SK-N-SH (cell line): ENCODE measurements around the gene MBD4. TPM values are rescaled to one million over a fixed set of nuclear protein-coding genes. Genes with fewer than 3 reads are reported as not detected.

ENCODE experiments used
- CTCF ChIA-PET: fragments of 300-600, 350-600 bp; formaldehyde crosslinking; extraction: SDS; loops from one replicate; lab custom pipeline; 2021; lab: Yijun Ruan, JAX
- POLR2A ChIA-PET: fragments of 350-600 bp; sonication (Branson Sonifier 250); formaldehyde crosslinking; extraction: SDS; loops from one replicate; lab custom pipeline; 2020; ENCODE audit warnings: antibody characterized with exemption, inconsistent platforms; lab: Yijun Ruan, JAX
- DNase-seq: peaks from one replicate; pipeline ENCODE4 v3.0.0; 2012
- H2AFZ ChIP-seq: fragments of 200-600 bp; sonication (generic); 2 replicates; pipeline ENCODE4 v1.8.1; 2016; ENCODE audit warnings: antibody characterized with exemption, mild to moderate bottlenecking, low read depth
- H3F3A ChIP-seq: fragments of 200-600 bp; sonication (generic); replicated peaks from 2 replicates; pipeline ENCODE3; 2016; ENCODE audit warnings: antibody characterized with exemption, mild to moderate bottlenecking; ENCODE audit not compliant: insufficient read depth
- H3K27ac ChIP-seq, 2 experiments: fragments of 200-500 bp in 1 of 2; fragments of 200-600 bp in 1 of 2; sonication (Bioruptor generic) in 1 of 2; sonication (generic), shearing (Covaris generic) in 1 of 2; 2 replicates each; pipeline versions ENCODE4 v1.5.1 to v1.6.1; 2014 to 2016; ENCODE audit warnings: low read depth in 2 of 2, inconsistent platforms in 1 of 2, low read length in 1 of 2, mild to moderate bottlenecking in 1 of 2, mixed read lengths in 1 of 2
- H3K27me3 ChIP-seq: fragments of 200-600 bp; sonication (generic), shearing (Covaris generic); 2 replicates; pipeline ENCODE4 v1.6.1; 2016; ENCODE audit warnings: mixed run types; ENCODE audit not compliant: insufficient read depth
- H3K36me3 ChIP-seq, 2 experiments: fragments of 200-500 bp in 1 of 2; fragments of 200-600 bp in 1 of 2; sonication (Bioruptor generic) in 1 of 2; sonication (generic) in 1 of 2; replicated peaks in 1 of 2; 2 replicates each; pipeline versions ENCODE3 to v1.5.1; 2014 to 2016; ENCODE audit warnings: low read length in 1 of 2, mild to moderate bottlenecking in 1 of 2; ENCODE audit not compliant: insufficient read depth in 2 of 2, control insufficient read depth in 1 of 2
- H3K4me1 ChIP-seq, 2 experiments: fragments of 200-500 bp in 1 of 2; fragments of 200-600 bp in 1 of 2; sonication (Bioruptor generic) in 1 of 2; sonication (generic), shearing (Covaris generic) in 1 of 2; 2 replicates each; pipeline versions ENCODE4 v1.5.1 to v1.6.1; 2014 to 2016; ENCODE audit warnings: low read depth in 1 of 2, low read length in 1 of 2, mixed run types in 1 of 2; ENCODE audit not compliant: insufficient read depth in 2 of 2, control insufficient read depth in 1 of 2
- H3K4me2 ChIP-seq: fragments of 200-600 bp; sonication (generic), shearing (Covaris generic); 2 replicates; pipeline ENCODE4 v1.6.1; 2017; ENCODE audit warnings: mixed run types
- H3K4me3 ChIP-seq, 2 experiments: fragments of 200-500 bp in 1 of 2; fragments of 200-600 bp in 1 of 2; sonication (Bioruptor generic) in 1 of 2; sonication (generic), shearing (Covaris generic) in 1 of 2; 2 replicates each; pipeline versions ENCODE4 v1.5.1 to v1.8.1; 2014 to 2016; ENCODE audit warnings: low read depth in 2 of 2, inconsistent platforms in 1 of 2, low read length in 1 of 2, mild to moderate bottlenecking in 1 of 2, mixed read lengths in 1 of 2, moderate library complexity in 1 of 2
- H3K79me2 ChIP-seq: fragments of 200-600 bp; sonication (generic); 2 replicates; pipeline ENCODE4 v1.8.1; 2017; ENCODE audit warnings: mild to moderate bottlenecking; ENCODE audit not compliant: insufficient read depth
- H3K9ac ChIP-seq: fragments of 200-600 bp; sonication (generic); 2 replicates; pipeline ENCODE4 v1.6.1; 2017; ENCODE audit warnings: mixed run types
- H3K9me2 ChIP-seq: fragments of 200-600 bp; sonication (generic); 2 replicates; pipeline ENCODE4 v1.6.1; 2017; ENCODE audit warnings: mixed run types
- H3K9me3 ChIP-seq: fragments of 200-600 bp; sonication (generic); 2 replicates; pipeline ENCODE4 v1.6.1; 2017; ENCODE audit warnings: mixed run types, mild to moderate bottlenecking, moderate library complexity
- H4K20me1 ChIP-seq: fragments of 200-600 bp; sonication (generic); 2 replicates; pipeline ENCODE4 v1.6.1; 2017; ENCODE audit warnings: mild to moderate bottlenecking, mixed run types; ENCODE audit not compliant: insufficient read depth
- CHD2 ChIP-seq: fragments of 150-350 bp; IDR thresholded peaks from 2 replicates; pipeline ENCODE4 v1.6.1; 2018; ENCODE audit warnings: low read length; ENCODE audit not compliant: partially characterized antibody
- ELF1 ChIP-seq: IDR thresholded peaks from 2 replicates; pipeline ENCODE4 v1.4.0; 2012
- FOXM1 ChIP-seq: IDR thresholded peaks from 2 replicates; pipeline ENCODE4 v1.4.0; 2012; ENCODE audit warnings: low read depth, mild to moderate bottlenecking
- GABPA ChIP-seq: IDR thresholded peaks from 2 replicates; pipeline ENCODE4 v1.4.0; 2012; ENCODE audit warnings: low read depth, mild to moderate bottlenecking
- GATA2 ChIP-seq: sonication (generic); formaldehyde crosslinking; IDR thresholded peaks from 2 replicates; pipeline ENCODE4 v1.5.0; 2020; ENCODE audit warnings: mild to moderate bottlenecking, missing genetic modification reagents
- JUND ChIP-seq: IDR thresholded peaks from 2 replicates; pipeline ENCODE4 v1.4.0; 2012
- MEF2A ChIP-seq: IDR thresholded peaks from 2 replicates; pipeline ENCODE4 v1.4.0; 2012; ENCODE audit warnings: low read depth, borderline replicate concordance
- NFIC ChIP-seq: IDR thresholded peaks from 2 replicates; pipeline ENCODE4 v1.4.0; 2012; ENCODE audit warnings: borderline replicate concordance
- POLR2AphosphoS5 ChIP-seq: IDR thresholded peaks from 2 replicates; pipeline ENCODE4 v1.6.1; 2012; ENCODE audit warnings: low read depth, low read length
- RCOR1 ChIP-seq: fragments of 150-350 bp; IDR thresholded peaks from 2 replicates; pipeline ENCODE4 v1.6.1; 2017; ENCODE audit warnings: antibody characterized with exemption, low read length
- RFX5 ChIP-seq: IDR thresholded peaks from 2 replicates; pipeline ENCODE4 v1.6.1; 2012; ENCODE audit warnings: mild to moderate bottlenecking, improper control_type of control experiment, low read length
- TAF1 ChIP-seq: IDR thresholded peaks from 2 replicates; pipeline ENCODE4 v1.6.1; 2012; ENCODE audit warnings: low read depth, mild to moderate bottlenecking, low read length, moderate library complexity, borderline replicate concordance
- TCF12 ChIP-seq: IDR thresholded peaks from 2 replicates; pipeline ENCODE4 v1.4.0; 2012
- WGBS: methylation state at CpG from one replicate; pipeline ENCODE4 v1.1.6; 2017; ENCODE audit warnings: low lambda C conversion rate; 5-methylcytosine and 5-hydroxymethylcytosine counted together
- polyA plus RNA-seq, 3 experiments: library from polyadenylated mRNA; depleted of rRNA; stranded (reverse); fragments of >200 nt; gene quantifications; 2 replicates each; pipeline ENCODE4 v1.2.3, GENCODE V29; 2012
- TF ChIP-seq, protein P1 (sequence below): IDR thresholded peaks from 2 replicates; pipeline ENCODE4 v1.6.1; 2012; ENCODE audit warnings: mild to moderate bottlenecking, low read depth, low read length, moderate library complexity
- TF ChIP-seq, protein P2 (sequence below): IDR thresholded peaks from 2 replicates; pipeline ENCODE4; 2012
- TF ChIP-seq, protein P3 (sequence below): fragments of 200-600 bp; sonication (generic); IDR thresholded peaks from 2 replicates; pipeline ENCODE4 v1.6.1; 2017; ENCODE audit warnings: antibody characterized with exemption, mild to moderate bottlenecking, moderate library complexity

Gene MBD4
- polyA plus RNA-seq, 1 of the 3 experiments (the other 2 are of a cell fraction), result 11.1 TPM

DNA sequence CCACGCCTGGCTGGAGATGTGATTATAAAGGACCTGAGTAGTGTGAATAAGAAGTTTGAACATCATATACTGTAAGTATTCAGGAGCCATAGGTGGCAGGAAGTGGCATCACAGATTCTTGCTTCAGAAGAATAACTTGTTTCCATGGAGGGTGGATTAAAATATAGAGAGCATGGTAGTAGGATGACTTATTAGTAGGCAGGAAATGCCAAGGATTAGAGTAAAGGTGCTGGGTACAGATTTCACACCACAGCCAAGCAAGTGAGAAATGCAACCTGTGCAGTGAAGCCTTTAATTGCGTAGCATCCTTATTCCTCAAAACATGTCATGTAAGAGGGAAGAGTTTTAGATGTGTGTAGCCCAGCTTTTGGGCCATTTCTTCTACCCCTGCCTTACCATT, 31.1 kb upstream of the MBD4 start:
- Histone ChIP-seq H3K4me2 (no peak overlapping the region), H3K9me2 (no peaks in the 10 kb centered on the region), H3K9ac (no peak overlapping the region), H3K9me3 (no peaks in the 10 kb centered on the region), H3K27ac (no peak overlapping the region), H3K79me2 (no peaks in the 10 kb centered on the region), H3K36me3 (peaks cover 12 to 18% of the 10 kb centered on the region in 2 experiments), H3K27me3 (no peaks in the 10 kb centered on the region), H3K4me3 (no peak overlapping the region), H2AFZ (no peak overlapping the region), H4K20me1 (no peaks in the 10 kb centered on the region), H3K4me1 (no peaks in the 10 kb centered on the region), H3F3A (no peaks in the 10 kb centered on the region)
- no peak for DNase-seq
- ChIA-PET CTCF (interaction anchor here (1.2 to 1.6 kb wide), 2 partner anchors 9 to 31 kb away, joined by 3 to 4 read pairs; partner anchors contain the start of genes IFT122 and MBD4), POLR2A (interaction anchor here (0.5 kb wide), 1 partner anchor 290 kb away, joined by 5 read pairs; no protein-coding TSS in a partner anchor)
- WGBS, result 96% methylated on average over 2 of the region's 2 CpGs
- TF ChIP-seq JUND, result no peak
- TF ChIP-seq NFIC, result no peak
- TF ChIP-seq RFX5, result no peak
- no peak for TF ChIP-seq ELF1
- TF ChIP-seq, protein P1, sequence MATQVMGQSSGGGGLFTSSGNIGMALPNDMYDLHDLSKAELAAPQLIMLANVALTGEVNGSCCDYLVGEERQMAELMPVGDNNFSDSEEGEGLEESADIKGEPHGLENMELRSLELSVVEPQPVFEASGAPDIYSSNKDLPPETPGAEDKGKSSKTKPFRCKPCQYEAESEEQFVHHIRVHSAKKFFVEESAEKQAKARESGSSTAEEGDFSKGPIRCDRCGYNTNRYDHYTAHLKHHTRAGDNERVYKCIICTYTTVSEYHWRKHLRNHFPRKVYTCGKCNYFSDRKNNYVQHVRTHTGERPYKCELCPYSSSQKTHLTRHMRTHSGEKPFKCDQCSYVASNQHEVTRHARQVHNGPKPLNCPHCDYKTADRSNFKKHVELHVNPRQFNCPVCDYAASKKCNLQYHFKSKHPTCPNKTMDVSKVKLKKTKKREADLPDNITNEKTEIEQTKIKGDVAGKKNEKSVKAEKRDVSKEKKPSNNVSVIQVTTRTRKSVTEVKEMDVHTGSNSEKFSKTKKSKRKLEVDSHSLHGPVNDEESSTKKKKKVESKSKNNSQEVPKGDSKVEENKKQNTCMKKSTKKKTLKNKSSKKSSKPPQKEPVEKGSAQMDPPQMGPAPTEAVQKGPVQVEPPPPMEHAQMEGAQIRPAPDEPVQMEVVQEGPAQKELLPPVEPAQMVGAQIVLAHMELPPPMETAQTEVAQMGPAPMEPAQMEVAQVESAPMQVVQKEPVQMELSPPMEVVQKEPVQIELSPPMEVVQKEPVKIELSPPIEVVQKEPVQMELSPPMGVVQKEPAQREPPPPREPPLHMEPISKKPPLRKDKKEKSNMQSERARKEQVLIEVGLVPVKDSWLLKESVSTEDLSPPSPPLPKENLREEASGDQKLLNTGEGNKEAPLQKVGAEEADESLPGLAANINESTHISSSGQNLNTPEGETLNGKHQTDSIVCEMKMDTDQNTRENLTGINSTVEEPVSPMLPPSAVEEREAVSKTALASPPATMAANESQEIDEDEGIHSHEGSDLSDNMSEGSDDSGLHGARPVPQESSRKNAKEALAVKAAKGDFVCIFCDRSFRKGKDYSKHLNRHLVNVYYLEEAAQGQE, result no peak
- TF ChIP-seq FOXM1, result no peak
- no peak for TF ChIP-seq CHD2
- TF ChIP-seq GABPA, result no peak
- no peak for TF ChIP-seq GATA2 (CRISPR knock-in tag)
- TF ChIP-seq POLR2AphosphoS5, result no peak

DNA sequence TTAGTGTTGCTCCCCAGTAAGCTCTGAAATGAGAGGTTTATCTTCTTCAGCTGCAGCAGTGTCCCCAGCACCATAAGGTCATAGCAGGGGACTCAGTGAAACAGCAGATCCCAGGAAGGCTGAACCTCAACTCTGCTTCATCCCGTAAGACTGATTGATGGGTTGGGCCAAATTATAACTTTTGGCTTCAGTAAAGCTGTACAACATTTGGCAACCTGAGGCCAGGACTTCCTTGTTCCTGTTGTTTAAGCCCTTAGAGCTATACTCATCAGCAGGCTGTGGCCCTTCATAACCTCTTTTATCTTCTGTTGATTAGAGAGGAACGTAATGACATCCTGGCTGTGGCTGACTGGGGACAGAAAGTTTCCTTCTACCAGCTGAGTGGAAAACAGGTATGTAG, 29.3 kb upstream of the MBD4 start:
- no peak overlapping the region for H3K4me3 ChIP-seq
- POLR2A ChIA-PET, result no interaction called here
- no peaks in the 10 kb centered on the region for H3K79me2 ChIP-seq
- no peaks in the 10 kb centered on the region for H3K4me1 ChIP-seq
- CTCF ChIA-PET, result interaction anchor here (0.8 kb wide), 1 partner anchor 21 kb away, joined by 4 read pairs; no protein-coding TSS in a partner anchor
- no peaks in the 10 kb centered on the region for H4K20me1 ChIP-seq
- no peak for DNase-seq
- H3K36me3 ChIP-seq, result peaks cover 12 to 18% of the 10 kb centered on the region in 2 experiments
- H3F3A ChIP-seq, result no peaks in the 10 kb centered on the region
- no peaks in the 10 kb centered on the region for H3K27me3 ChIP-seq
- no peak overlapping the region for H3K4me2 ChIP-seq
- H3K9me2 ChIP-seq, result no peaks in the 10 kb centered on the region
- no peaks in the 10 kb centered on the region for H3K9me3 ChIP-seq
- no peak overlapping the region for H2AFZ ChIP-seq
- TF ChIP-seq, protein P2, sequence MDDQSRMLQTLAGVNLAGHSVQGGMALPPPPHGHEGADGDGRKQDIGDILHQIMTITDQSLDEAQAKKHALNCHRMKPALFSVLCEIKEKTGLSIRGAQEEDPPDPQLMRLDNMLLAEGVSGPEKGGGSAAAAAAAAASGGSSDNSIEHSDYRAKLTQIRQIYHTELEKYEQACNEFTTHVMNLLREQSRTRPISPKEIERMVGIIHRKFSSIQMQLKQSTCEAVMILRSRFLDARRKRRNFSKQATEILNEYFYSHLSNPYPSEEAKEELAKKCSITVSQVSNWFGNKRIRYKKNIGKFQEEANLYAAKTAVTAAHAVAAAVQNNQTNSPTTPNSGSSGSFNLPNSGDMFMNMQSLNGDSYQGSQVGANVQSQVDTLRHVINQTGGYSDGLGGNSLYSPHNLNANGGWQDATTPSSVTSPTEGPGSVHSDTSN, result no peak
- TF ChIP-seq RCOR1 (no peak), TCF12 (no peak), CHD2 (no peak), TAF1 (no peak), MEF2A (no peak), POLR2AphosphoS5 (no peak), JUND (no peak)
- TF ChIP-seq, protein P3, sequence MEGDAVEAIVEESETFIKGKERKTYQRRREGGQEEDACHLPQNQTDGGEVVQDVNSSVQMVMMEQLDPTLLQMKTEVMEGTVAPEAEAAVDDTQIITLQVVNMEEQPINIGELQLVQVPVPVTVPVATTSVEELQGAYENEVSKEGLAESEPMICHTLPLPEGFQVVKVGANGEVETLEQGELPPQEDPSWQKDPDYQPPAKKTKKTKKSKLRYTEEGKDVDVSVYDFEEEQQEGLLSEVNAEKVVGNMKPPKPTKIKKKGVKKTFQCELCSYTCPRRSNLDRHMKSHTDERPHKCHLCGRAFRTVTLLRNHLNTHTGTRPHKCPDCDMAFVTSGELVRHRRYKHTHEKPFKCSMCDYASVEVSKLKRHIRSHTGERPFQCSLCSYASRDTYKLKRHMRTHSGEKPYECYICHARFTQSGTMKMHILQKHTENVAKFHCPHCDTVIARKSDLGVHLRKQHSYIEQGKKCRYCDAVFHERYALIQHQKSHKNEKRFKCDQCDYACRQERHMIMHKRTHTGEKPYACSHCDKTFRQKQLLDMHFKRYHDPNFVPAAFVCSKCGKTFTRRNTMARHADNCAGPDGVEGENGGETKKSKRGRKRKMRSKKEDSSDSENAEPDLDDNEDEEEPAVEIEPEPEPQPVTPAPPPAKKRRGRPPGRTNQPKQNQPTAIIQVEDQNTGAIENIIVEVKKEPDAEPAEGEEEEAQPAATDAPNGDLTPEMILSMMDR, result no peak
- H3K27ac ChIP-seq, result no peak overlapping the region
- WGBS, result 100% methylated on average over 2 of the region's 2 CpGs
- no peak overlapping the region for H3K9ac ChIP-seq
